ENCODE measurements around the gene WRNIP1.

The WRNIP1 gene

DNA sequence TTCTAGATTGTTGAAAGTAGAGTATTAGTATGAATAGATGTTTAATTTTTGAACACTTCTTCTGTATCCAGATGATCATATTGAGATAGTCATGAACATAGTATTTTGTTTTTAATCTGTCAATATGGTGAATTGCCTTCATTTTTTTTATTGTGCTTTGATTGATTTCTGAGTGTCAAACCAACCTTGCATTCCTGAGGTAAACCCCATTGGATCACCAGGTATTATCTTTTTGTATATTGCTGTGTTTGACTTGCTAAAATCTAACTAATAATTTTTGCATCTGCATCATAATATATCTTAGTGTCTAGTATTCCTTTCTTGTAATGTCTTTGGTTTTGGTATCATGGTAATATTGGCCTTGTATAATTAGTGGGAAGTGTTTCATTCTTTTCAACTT is 51.0 kb downstream of the WRNIP1 start:
- no peak for DNase-seq (ENCODE audit: low spot score)
- TF ChIP-seq, protein P1, sequence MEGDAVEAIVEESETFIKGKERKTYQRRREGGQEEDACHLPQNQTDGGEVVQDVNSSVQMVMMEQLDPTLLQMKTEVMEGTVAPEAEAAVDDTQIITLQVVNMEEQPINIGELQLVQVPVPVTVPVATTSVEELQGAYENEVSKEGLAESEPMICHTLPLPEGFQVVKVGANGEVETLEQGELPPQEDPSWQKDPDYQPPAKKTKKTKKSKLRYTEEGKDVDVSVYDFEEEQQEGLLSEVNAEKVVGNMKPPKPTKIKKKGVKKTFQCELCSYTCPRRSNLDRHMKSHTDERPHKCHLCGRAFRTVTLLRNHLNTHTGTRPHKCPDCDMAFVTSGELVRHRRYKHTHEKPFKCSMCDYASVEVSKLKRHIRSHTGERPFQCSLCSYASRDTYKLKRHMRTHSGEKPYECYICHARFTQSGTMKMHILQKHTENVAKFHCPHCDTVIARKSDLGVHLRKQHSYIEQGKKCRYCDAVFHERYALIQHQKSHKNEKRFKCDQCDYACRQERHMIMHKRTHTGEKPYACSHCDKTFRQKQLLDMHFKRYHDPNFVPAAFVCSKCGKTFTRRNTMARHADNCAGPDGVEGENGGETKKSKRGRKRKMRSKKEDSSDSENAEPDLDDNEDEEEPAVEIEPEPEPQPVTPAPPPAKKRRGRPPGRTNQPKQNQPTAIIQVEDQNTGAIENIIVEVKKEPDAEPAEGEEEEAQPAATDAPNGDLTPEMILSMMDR (IDR thresholded peaks at IDR 0.05; ENCODE audit: borderline replicate concordance, control extremely low read depth, extremely low read depth, insufficient read depth, missing control alignments): no peak
- in situ Hi-C loops (cut with MboI; ENCODE audit: low sequenced_read_pairs, unreplicated experiment): no loop called here

DNA sequence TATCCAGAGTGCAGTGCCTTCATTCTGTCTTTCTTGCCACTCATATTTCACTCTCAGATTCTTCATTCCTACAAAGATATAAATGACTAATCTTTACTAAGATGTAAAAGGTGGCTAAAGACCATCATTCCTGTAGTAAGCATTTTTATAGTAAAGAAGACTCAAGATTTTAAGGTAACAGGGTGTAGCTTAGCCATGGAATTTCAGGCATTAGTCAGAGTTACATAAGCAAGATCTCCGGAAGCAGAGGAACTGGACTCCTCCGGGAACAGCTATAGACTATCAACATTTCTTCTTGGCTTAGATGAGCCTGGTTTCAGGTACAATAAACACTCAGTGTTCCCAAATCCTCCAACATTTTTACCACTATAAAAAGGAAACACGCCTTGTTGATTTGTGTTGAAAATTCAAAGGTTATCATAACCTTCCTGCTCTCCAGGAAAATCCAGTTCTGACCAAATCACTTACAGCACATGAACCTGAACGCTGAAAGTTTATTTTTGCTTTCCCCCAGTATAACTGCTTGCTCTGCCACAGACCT is 52.8 kb downstream of the WRNIP1 start:
- in situ Hi-C loops (cut with MboI; ENCODE audit: low sequenced_read_pairs, unreplicated experiment): no loop called here
- DNase-seq (ENCODE audit: low spot score): no peak
- TF ChIP-seq, protein P1 (IDR thresholded peaks at IDR 0.05; ENCODE audit: borderline replicate concordance, control extremely low read depth, extremely low read depth, insufficient read depth, missing control alignments): no peak

DNA sequence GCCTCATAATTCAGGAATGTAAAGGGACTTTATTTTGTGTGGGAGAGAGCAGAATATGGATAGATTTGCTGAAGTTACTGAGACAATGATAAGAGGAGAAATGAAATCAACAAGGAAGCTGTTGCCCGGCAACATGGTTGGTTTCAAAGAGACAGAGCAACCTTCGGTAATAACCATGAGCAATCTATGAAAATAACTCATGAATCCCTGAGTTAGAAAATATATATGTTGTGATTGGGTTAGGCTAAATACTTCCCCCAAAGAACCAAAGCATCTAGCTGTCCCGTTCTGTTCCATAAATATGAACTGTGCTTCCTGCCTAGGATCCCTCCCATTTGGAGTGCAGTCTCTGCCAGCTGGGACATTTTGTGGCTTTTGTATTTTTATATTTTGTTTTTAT is 53.4 kb downstream of the WRNIP1 start:
- TF ChIP-seq, protein P1 (IDR thresholded peaks at IDR 0.05; ENCODE audit: borderline replicate concordance, control extremely low read depth, extremely low read depth, insufficient read depth, missing control alignments): no peak
- in situ Hi-C loops (cut with MboI; ENCODE audit: low sequenced_read_pairs, unreplicated experiment): no loop called here
- no peak for DNase-seq (ENCODE audit: low spot score)

DNA sequence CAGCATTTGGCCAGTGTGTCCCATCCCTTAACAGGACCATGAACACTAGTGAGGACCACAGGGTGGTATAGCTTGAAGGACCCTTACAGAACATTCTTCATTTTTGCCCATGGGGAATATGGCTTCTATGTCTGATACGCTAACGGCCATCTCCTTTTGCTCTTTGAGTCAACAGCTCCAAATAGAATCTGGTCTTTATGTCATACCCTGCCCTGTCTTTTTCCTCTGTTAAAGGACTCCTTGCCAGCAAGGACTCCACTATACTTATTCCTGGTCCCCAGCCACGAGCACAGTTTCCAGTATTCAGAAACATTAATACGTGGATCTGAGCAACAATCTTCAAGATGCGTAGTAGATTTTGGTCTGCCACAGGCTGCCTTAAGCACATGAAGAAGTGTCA is 53.9 kb downstream of the WRNIP1 start:
- TF ChIP-seq, protein P1 (IDR thresholded peaks at IDR 0.05; ENCODE audit: borderline replicate concordance, control extremely low read depth, extremely low read depth, insufficient read depth, missing control alignments): no peak
- DNase-seq (ENCODE audit: low spot score): no peak
- in situ Hi-C loops (cut with MboI; ENCODE audit: low sequenced_read_pairs, unreplicated experiment): no loop called here

DNA sequence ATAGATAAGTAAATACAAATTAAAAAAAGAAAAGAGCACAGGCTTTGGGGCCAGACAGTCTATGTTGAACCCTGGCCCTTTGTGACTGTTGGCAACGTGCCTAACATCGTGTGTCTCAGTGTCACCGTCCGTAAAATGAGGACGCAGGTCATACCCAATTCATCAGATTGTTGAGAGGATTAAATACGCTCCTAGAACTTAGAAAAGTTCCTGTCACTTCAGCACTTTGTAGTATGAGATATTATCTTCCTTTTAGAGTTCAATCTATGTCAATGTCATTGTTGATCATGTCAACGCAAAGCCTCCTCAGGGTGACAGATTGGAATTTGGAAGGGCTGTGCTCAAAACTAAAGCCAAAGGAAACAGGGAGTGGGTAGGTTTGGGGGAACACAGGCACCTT is 54.8 kb downstream of the WRNIP1 start:
- in situ Hi-C loops (cut with MboI; ENCODE audit: low sequenced_read_pairs, unreplicated experiment): no loop called here
- DNase-seq (ENCODE audit: low spot score): no peak
- TF ChIP-seq, protein P1 (IDR thresholded peaks at IDR 0.05; ENCODE audit: borderline replicate concordance, control extremely low read depth, extremely low read depth, insufficient read depth, missing control alignments): no peak

GRCh38 chr6:2820415-2820814 is 55.2 kb downstream of the WRNIP1 start:
- no peak for DNase-seq (ENCODE audit: low spot score)
- in situ Hi-C loops (cut with MboI; ENCODE audit: low sequenced_read_pairs, unreplicated experiment): no loop called here
- TF ChIP-seq, protein P1 (IDR thresholded peaks at IDR 0.05; ENCODE audit: borderline replicate concordance, control extremely low read depth, extremely low read depth, insufficient read depth, missing control alignments): no peak

DNA sequence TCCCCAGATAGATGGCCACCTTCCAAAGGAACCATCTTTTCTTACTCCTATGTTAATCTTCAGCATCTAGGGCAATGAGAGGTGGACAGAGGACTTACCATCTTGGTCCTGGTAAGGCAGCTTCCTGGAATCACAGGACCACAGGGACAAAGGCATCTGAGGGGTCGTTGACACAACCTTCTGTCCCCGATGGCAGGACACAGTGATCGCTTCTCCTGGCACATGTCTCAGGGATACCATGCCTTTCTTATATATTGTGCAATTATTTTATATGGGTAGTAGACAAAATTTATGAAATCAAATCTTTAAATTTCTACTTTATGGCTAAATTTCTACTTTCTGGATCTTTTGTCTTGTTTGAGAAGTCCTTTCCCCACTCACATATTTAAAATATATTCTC is 56.4 kb downstream of the WRNIP1 start:
- no peak for DNase-seq (ENCODE audit: low spot score)
- TF ChIP-seq, protein P1 (IDR thresholded peaks at IDR 0.05; ENCODE audit: borderline replicate concordance, control extremely low read depth, extremely low read depth, insufficient read depth, missing control alignments): no peak
- in situ Hi-C loops (cut with MboI; ENCODE audit: low sequenced_read_pairs, unreplicated experiment): no loop called here

Measured in GM13976 (cell line).